Left ventricle myocardium inferior (tissue), 1 donor: ENCODE data around the gene P2RX3. TPM values are rescaled to one million over a fixed set of nuclear protein-coding genes. Genes with fewer than 3 reads are reported as not detected.

ENCODE experiments used
- DNase-seq: peaks from one replicate; pipeline ENCODE4 v3.0.0-alpha.2; 2020
- H3K27ac ChIP-seq: fragments of 200-600 bp; replicated peaks from 2 replicates; pipeline ENCODE4 v1.8.0; 2021
- H3K27me3 ChIP-seq: fragments of 200-600 bp; 2 replicates; pipeline ENCODE4 v1.8.0; 2021; ENCODE audit warnings: low read depth
- H3K36me3 ChIP-seq: fragments of 200-600 bp; 2 replicates; pipeline ENCODE4 v1.8.0; 2021
- H3K4me1 ChIP-seq: fragments of 200-600 bp; 2 replicates; pipeline ENCODE4 v1.8.0; 2021
- H3K4me3 ChIP-seq: fragments of 200-600 bp; 2 replicates; pipeline ENCODE4 v1.8.0; 2021; ENCODE audit warnings: mild to moderate bottlenecking, moderate library complexity
- H3K9me3 ChIP-seq: fragments of 200-600 bp; replicated peaks from 2 replicates; pipeline ENCODE4 v1.8.0; 2021
- intact Hi-C: fragments of 100-400 bp; cut with micrococcal nuclease; formaldehyde crosslinking; loops from one replicate; pipeline ENCODE4 v1.11.0; 2022
- total RNA-seq: library from RNA; stranded (reverse); fragmentation: NEBNext Ultra II Directional; extraction: Animal tissue kit (Norgen Biotek cat#: 25700); gene quantifications from one replicate; pipeline ENCODE4 v1.2.1, GENCODE V29; 2021
- TF ChIP-seq, protein P1 (sequence below): fragments of 200-600 bp; IDR thresholded peaks from 2 replicates; pipeline ENCODE4 v1.8.0; 2021; ENCODE audit warnings: antibody characterized with exemption, mild to moderate bottlenecking, borderline replicate concordance
- donor health status: DM: no; HTN: yes; CAD: no; lungs with severe emphysema.

P2RX3 gene
- total RNA-seq, 1 donor from 2014 or later, result 1.4 TPM

- Histone ChIP-seq H3K27ac (no peak overlapping the region), H3K36me3 (no peaks in the 10 kb centered on the region), H3K27me3 (peaks cover 9% of the 10 kb centered on the region), H3K4me3 (no peak overlapping the region), H3K4me1 (peaks cover 18% of the 10 kb centered on the region), H3K9me3 (no peaks in the 10 kb centered on the region)
- TF ChIP-seq, protein P1, sequence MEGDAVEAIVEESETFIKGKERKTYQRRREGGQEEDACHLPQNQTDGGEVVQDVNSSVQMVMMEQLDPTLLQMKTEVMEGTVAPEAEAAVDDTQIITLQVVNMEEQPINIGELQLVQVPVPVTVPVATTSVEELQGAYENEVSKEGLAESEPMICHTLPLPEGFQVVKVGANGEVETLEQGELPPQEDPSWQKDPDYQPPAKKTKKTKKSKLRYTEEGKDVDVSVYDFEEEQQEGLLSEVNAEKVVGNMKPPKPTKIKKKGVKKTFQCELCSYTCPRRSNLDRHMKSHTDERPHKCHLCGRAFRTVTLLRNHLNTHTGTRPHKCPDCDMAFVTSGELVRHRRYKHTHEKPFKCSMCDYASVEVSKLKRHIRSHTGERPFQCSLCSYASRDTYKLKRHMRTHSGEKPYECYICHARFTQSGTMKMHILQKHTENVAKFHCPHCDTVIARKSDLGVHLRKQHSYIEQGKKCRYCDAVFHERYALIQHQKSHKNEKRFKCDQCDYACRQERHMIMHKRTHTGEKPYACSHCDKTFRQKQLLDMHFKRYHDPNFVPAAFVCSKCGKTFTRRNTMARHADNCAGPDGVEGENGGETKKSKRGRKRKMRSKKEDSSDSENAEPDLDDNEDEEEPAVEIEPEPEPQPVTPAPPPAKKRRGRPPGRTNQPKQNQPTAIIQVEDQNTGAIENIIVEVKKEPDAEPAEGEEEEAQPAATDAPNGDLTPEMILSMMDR, result no peak
- intact Hi-C loops, result no loop called here
- no peak for DNase-seq
Measured at GRCh38 chr11:57368106-57368844, 30.1 kb downstream of the P2RX3 start.

DNA sequence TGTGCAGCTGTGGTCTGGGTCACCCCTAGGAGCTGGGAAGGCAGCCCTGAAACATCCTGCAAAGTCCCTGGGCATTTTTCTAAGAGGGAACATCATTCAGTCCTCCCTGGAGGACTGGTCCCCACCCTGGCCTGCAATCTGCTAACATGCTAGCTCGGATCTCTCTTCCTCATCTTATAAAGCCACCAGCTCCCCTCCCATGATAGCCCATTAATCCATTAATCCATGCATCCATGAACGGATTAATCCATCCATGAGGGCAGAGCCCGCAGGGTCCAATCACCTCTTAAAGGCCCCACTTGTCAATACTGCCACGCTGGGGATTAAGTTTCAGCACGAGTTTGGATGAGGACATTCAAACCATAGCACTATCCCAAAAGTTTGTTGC lies 30.7 kb downstream of the P2RX3 start:
- H3K9me3 ChIP-seq, result no peaks in the 10 kb centered on the region
- H3K27ac ChIP-seq, result no peak overlapping the region
- DNase-seq, result no peak
- intact Hi-C loops, result no loop called here
- H3K36me3 ChIP-seq, result no peaks in the 10 kb centered on the region
- TF ChIP-seq, protein P1, result no peak
- H3K27me3 ChIP-seq, result peaks cover 9% of the 10 kb centered on the region
- H3K4me3 ChIP-seq, result no peak overlapping the region
- H3K4me1 ChIP-seq, result peaks cover 22% of the 10 kb centered on the region

GRCh38 chr11:57370251-57370650 lies 32.1 kb downstream of the P2RX3 start:
- no peak overlapping the region for H3K4me3 ChIP-seq
- no peaks in the 10 kb centered on the region for H3K36me3 ChIP-seq
- peaks cover 4% of the 10 kb centered on the region for H3K27me3 ChIP-seq
- TF ChIP-seq, protein P1, result no peak
- no peak for DNase-seq
- peaks cover 22% of the 10 kb centered on the region for H3K4me1 ChIP-seq
- no peak overlapping the region for H3K27ac ChIP-seq
- no peaks in the 10 kb centered on the region for H3K9me3 ChIP-seq
- intact Hi-C loops, result no loop called here

DNA sequence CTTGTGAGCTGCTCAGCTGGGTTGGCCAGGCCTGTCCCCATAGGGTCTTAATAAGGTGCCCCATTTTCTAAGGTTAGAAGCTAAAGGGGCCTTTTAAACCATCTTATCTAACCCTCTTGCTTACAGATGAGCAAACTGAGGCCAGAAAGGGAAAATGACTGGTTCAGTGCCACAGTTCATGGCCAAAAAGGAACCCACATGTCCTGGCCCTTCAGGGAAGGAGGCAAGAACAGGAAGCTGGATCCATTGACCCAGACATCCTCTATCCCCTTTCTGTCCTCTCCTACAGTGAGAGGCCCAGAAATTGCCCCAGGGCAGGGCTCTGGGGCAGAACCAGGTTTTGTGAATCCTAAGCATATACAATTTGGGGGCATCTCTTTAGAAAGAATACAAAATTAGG lies 32.8 kb downstream of the P2RX3 start:
- Histone ChIP-seq H3K4me1 (peaks cover 27% of the 10 kb centered on the region), H3K4me3 (no peak overlapping the region), H3K9me3 (no peaks in the 10 kb centered on the region), H3K27me3 (no peaks in the 10 kb centered on the region), H3K27ac (no peak overlapping the region), H3K36me3 (no peaks in the 10 kb centered on the region)
- no peak for DNase-seq
- intact Hi-C loops, result no loop called here
- TF ChIP-seq, protein P1, result no peak

DNA sequence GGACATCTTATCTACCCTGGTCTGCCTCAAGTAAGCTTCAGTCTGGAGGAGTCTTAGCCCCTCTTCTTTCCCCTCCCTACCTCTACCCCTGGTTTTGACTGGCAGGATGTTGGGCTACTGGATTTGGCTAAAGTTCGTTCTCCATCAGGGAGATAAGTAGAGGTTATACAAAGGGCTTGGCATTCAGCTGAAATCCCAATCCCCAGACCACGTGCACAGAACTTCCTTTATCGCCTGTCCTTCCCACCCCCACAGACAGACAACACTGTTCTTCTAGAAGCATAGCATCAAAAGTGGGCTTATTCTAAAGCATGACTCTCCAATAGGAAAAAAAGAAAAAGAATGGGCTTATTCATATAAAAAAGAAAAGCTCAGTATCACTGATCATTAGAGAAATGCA lies 35.0 kb downstream of the P2RX3 start:
- intact Hi-C loops, result no loop called here
- peak overlapping the region; percentile 66 for H3K27ac ChIP-seq
- H3K4me3 ChIP-seq, result no peak overlapping the region
- no peak for DNase-seq
- TF ChIP-seq, protein P1, result no peak
- H3K27me3 ChIP-seq, result peaks cover 5% of the 10 kb centered on the region
- H3K36me3 ChIP-seq, result no peaks in the 10 kb centered on the region
- no peaks in the 10 kb centered on the region for H3K9me3 ChIP-seq
- peaks cover 27% of the 10 kb centered on the region for H3K4me1 ChIP-seq
